HUDEP-2 (cell line): ENCODE measurements around the gene INSIG1.

ENCODE experiments used
- DNase-seq, 76 experiments: peaks; one replicate each; lab custom pipeline; 2025; ENCODE audit not compliant: unreplicated experiment in 76 of 76; lab: John Stamatoyannopoulos, UW

Gene INSIG1

DNA sequence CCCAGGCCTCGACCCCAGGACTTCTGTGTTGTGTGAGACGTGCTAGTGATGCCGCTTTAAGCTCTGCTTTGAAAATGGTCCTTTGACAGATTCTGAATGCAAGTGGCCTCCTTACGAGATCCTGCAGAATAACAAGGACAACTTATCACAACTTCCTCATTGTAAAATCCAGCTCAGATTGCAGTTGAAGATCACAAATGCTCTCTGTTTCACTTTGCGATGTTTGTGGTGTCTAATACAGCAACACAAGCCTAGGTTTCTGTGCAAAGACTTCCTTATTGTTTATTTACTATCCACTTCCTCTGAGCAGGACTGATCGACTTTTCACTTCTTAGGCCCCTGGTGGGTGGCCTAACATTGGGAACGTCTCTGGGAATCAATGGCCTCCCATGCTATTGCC is 31.7 kb upstream of the INSIG1 start:
- DNase-seq = no peak

DNA sequence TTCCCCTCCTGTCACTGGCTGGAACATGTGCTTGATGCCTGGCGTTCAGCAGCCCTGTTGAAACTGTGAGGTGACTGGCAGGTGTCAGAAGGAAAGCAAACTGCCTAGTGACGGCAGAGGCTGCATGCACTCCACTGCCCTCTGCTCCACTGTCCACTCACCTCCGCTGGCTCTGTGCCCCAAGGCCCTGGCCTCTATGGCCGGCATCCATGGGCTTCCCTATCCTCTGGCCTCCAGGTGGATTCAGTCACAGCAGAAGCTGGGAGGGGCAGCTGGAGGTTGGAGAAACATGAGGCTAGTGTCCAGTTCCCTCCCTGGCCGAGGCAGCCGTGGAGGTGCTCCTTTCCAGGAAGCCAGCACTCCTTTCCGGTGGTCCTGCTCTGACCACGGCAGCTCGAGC is 31.2 kb upstream of the INSIG1 start:
- no peak for DNase-seq

DNA sequence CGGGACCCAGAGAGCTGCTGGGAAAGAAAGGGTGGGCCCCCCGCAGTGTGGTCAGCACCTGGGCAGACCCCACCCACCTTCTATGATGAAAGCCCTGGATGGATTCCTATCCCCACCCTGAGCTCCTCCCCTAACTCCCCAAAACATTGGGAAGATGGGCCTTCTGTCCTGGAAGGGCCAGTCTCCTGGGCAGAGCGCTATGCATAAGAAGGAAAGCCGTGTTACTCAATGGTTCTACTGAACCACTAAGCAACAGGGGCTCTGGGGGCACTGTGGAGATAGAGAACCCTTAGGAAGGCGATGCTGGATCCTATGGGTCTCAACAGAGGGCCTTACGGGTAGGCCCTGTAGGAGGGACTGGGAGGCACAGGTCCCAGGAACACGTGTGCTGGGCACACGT is 30.7 kb upstream of the INSIG1 start:
- DNase-seq = no peak

DNA sequence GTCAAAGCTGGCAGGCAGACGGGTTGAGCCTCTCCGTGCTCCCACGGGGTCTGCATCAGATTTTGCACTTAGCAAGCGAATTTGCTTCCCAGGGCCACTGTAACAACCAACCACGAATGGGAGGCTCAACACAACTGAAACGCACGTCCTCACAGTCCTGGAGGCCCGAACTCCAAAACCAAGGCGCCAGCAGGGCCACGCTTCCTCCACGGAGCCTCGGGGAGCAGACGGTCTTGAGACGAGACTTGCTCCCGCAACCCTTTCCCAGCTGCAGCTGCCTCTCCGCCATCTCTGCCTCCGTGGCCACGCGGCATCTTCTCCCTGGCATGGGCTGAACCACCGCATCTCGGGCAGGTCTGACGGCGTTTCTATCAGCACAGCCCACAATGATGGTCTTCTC is 30.2 kb upstream of the INSIG1 start:
- DNase-seq = no peak

DNA sequence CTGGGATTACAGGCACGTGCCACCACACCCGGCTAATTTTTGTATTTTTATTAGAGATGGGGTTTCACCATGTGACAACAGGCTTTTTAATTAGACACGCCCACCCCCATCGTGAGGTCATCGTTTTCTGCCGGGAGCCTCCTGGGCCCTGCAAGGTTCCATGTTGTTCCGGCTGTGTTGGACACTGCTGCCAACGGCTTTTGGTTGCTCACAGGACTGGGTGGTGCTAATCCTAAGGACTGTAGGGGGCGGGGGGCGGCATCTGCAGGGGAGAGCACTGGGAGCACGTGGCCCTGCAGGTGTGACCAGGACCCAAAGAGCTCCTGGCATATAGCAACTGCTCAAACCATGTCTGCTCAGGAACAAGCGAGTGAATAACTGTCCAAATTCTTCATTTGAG is 29.5 kb upstream of the INSIG1 start:
- no peak for DNase-seq

DNA sequence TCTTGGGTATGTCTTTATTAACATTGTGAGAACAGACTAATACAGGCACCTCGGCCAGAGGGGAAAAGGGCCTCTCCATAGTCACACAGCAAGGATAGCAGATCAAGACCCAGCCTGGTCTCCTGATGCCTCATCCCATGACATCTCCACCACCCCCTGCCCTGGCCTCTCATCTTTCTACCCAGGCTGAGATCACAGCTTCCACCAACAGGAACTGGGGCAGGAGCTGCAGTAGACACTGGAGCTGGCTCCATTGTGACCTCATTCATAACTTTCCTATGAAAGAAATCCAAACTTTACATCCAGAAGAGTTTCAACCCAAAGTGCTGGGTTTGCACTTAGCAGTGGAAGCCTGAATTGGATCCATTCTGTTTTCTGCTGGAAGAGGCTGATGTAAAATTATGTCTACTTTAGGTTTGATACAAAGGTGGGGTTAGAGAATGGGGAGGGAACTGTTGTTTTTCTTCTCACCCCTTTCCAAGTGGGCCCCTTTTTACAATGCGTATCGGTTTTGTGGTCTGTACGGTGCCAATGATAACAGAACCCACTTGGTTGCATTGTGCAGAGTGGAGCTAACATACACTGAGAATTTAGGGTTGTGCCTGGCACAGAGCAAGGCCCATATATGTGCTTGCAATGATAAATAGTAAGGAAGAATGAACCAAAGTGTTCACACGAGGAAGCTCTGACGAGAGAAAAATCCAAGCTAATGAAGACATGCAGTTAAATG is 28.6 kb upstream of the INSIG1 start:
- DNase-seq = no peak

DNA sequence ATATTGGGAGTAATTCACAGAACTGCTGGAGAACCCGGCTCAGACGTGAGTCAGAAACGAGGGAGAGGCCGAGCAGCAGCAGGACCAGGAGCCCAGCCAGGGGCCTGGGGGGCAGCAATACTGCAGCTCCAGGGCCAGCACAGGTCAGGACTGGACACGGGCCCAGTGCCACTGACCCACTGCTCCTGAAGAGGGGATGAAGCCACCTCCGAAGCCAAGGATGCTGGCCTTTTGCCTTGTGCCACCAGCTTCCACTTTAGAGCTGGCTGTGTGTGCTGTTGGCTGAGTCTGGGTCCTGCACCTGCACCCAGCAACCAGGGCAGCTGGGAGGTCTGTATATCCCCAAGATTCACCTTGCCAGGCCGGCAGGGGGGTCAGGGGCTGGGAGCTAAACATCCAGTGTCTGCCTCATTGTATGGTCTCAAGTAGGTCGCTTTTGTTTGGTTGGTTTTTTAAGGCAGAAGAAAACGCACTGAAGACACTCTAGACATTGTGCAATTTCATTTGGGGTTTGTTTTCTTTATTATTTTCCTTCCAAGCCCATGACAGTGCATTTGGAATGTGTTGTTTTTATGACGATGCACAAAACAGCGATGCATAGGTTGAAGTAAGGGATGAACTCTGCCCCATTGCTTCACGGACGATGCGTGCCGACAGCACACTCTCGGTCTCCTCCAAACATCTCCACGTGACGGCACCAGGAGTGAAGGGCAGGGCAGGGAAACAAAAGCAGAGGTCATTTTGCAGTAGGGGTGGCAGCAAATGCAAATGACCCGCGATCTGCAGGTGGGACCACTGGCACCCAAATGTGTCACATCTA is 27.7 kb upstream of the INSIG1 start:
- DNase-seq = no peak

DNA sequence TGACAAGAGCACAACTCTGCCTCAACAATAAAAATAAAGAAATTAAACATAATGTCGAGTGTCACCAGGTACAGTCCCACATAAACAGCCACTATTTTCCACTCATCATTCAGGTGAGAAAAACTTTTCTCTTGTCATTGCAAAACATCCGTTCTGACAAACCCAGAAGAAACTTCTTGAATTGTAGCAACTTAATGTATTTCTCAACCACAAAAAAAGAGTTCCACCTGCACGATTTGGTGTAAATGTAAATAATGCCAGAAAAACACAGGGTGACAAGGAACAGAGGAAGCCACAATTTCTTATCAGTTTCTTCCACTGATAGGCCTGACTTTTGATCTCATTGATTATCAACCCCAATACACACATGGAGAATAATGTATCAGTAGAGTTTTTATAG is 26.8 kb upstream of the INSIG1 start:
- no peak for DNase-seq

DNA sequence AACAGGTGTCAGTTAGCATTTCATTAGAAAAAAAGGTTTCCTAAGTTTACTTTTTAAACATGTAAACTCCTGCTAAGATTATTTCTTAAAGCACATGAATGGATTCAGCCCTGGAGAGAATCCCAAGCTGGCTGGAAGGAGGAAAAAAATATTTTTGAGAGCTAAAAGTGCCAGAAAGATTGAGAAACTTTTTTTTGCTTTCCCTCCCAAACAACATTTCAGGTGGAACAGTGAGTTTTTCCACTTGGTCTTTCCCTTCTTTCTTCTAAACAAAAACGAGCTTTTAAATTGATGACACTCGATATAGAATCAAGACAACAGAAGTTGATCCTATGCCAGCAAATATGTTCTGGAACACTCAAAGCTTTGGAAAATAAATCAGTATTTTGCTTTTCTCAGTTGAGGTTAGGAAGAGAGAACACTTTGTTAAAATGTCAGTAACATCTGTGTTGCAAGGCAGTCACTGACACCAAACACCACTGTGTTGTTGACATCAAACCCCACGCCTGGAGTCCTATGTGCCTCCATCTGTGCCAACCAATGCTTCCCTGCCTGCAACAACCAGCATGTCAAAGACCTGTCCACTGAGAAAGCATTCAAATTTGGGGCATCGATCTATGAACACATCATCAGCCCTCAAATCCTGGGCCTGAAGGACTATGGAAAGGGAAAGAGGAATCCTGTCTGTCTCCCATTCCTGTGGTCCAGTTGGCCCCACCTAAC is 22.9 kb upstream of the INSIG1 start:
- DNase-seq = no peak

DNA sequence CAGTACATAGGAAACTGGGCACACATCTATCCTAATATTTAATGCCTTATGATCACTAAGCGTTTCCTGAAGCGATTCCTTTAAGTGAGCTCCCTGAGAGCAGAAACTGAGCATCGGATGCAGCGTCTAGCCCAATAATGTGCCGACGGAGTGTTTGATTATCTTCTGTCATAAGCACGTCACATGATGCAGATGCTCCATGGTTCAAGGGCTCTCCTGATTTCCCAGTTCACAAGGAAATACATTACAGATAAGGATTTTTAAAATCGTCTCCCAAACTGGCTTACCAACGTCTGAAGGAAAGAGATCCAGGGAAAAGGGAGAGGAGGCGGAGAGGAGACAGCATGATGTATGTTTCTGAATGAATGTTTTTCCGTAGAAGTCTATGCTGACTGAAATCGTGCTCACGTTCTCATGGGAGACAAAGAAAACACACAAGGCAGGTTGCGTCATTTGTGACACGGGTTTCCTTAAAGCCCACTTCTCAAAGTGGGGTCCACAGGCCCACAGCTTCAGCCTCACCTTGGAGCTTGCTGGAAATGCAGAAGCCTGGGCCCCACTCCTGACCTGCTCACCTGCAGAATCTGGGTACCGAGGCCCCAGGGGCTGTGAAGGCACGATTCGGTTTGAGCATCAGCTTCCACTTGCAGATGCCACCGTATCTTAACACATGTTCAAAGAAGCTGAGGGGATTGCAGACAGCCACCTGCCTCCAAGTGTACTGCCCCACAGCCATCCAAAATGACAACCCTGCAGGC is 21.5 kb upstream of the INSIG1 start:
- no peak for DNase-seq

DNA sequence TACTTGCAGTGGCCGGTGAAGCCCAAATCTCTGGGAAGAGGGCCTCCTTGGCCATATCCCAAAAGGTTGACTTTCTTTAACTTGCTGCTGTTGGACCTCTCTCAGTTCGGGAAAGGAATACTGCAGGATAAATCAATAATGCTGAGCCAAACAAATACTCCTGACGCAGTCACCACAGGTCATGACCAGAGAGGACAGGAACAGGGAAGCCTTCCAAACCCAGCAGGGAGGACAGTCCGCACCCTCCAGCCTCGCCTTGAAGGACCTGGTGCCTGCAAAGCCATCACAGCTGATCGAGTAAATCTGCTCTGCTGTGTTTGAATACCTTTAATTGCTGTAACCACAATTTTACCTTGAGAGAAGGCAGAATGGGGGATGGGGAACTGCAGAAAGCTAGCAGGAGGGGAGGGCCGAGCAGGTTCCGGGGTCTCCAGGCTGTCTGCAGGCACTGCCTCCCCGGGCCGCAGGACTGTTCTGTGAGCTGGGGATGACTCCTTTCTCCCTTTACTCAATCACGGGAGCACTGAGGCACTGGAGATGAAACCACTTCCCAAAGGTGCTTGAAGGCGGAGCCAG is 20.8 kb upstream of the INSIG1 start:
- DNase-seq = no peak

DNA sequence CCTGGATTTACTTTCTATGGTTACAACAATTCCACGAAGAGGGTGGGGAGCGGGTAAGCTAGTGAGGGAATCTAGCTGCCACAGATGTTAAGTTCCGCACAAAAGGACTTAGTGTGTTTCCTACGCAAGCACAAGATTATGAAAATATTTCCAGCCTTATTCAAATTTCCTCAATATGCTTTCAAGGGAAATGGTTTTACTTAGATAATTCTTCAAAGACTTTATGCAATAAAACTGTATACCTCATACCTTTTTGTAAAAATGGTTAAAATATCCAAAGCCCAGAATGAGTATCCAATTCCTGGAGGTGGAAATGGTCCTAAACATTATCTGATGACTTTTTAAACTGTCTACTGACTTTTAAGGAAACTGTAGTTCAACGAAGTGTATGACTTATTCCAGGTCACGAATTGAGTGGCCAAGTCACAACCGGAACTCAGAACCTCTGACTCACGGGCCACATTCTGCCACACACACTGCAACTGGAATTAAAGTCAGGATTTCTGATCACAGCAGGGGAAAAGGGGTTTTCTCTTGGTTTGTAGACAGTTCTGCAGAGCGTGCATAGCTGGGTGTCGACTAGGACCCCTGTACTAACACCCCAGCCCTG is 20.2 kb upstream of the INSIG1 start:
- DNase-seq = no peak

DNA sequence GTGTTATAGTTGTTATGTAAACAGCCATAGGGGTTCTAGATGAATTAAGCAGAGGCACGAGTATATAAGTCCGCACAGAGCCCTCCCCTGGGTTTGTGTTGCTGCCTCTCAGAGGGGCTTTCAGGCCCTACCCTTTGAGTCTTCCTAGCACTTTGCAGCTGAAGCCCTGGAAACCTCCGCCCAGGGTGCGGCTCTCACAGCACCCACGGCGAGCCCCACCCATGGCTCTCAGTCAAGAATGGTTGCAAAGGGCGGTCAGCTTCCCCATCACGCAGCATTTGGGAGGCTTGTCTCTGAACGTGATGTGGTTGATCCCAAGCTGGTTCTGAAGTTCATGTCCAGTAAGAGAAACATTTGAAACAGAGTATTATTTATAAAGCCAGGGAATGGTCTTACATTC is 18.8 kb upstream of the INSIG1 start:
- peak in 13 of 76 experiments; percentile 3 to 39 (median 17) for DNase-seq

DNA sequence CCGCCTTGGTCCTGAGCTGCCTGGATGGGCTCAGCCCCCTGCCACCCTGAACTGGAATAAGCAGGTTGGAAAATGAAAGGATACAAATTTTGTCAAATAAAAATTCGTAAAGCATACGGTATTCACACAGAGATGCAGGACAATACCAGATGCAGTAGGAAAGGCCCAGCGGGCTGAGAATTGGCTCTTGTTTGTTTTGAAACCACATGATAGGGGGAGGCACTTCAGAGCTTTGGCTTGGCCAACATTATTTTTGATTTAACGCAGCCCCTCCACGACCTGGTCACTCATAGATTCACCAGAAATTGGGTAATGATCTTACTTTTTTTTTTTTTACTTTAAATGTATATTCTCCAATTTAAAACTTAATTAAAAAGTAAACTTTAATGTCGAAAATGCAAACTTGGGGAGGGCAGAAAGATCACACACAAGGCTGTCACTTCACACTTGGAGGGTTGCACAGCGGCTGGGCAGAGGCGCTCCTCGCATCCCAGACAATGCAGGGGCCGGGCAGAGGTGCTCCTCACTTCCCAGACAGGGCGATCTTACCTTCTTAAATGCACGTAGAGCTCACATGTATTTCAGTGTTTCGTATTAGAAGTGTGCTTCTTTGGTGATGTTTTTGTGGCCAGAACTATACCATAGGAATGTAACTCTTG is 17.8 kb upstream of the INSIG1 start:
- DNase-seq = no peak

DNA sequence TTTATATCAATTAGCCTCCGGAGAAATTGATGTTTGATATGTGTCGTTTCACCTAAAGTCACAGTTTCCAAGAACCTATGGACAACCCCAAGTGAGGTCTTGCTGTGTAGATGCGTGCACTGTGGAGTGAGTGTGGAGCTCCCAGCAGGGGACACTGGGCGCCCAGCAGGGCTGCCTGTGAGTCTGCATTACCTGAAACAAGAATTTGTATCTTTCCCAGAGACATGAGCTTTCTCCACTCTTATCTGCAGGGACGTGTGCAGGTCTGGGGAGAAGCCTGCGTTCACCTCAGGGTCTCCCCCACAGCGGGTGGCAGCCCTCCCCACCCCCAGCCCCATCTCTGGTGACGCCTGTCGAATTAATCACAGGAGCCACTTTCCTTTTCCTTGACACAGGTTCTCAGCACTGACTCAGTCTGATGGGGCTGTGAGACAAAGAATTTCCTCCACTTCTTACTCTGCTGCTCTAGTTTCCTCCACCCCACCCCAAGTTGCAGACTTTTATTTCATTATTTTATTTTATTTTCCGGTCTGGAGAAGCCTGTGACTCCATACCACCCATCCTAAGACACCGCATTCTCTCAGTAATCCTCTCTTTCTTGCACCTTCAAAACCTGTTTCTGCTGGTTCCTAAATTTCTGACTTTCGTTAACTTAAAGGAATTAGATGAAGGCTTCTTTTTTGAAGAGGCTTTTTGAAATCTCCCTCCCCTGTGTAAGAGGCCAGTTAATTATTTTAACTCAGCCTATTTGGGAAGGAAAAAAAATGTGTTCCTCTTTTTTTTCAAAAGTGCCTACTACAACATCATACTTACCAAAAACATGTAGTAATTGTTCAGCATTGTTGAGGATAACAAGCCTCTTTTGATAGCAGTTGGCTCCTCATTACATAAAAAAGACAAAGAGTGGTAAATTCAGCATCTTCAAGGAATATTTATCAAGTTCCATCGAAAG is 17.0 kb upstream of the INSIG1 start:
- DNase-seq = no peak

DNA sequence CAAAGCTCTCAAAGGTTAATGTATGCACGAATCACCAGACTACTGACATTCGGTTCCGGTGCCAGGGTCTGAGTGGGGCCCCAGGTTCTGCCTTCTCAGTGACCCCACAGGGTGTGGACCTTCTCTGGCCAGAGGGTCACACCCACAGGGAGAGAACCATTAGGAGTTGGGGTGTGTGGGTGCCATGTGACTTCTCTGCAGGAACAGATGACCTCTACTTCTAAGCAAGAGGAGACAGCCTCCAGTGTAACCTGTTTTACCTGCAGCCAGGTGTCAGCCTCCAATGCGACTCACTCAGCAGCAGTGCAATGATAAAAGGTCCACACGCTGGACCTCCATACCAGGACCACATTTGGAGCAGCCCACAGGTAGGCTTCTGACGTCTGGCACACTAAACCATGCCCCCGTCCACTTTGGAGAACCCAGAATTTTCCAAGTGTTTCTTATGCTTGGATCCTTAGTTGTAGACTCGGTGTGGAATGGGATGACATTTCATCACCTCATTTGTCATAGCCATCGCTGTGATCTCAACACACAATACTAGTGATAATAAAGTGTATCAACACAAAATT is 16.2 kb upstream of the INSIG1 start:
- no peak for DNase-seq

DNA sequence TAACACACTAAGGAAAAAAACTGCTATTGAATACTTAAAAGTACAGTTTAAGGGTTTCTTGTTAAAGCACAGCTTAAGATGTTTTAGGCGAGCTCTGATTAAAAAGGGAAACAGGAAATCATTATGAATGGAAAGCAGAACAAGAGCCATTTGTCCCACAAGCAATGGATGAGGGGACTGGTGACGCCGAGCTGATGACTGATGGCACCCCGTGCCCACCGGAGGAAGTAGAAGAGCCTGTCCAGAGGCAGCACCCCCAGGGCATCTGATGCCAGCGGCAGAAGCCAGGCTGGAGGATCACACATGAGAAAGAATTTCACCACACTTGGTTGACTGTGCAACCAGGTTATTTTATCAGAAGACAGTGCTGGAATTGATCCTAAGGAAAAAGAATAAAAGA is 15.0 kb upstream of the INSIG1 start:
- DNase-seq = no peak

DNA sequence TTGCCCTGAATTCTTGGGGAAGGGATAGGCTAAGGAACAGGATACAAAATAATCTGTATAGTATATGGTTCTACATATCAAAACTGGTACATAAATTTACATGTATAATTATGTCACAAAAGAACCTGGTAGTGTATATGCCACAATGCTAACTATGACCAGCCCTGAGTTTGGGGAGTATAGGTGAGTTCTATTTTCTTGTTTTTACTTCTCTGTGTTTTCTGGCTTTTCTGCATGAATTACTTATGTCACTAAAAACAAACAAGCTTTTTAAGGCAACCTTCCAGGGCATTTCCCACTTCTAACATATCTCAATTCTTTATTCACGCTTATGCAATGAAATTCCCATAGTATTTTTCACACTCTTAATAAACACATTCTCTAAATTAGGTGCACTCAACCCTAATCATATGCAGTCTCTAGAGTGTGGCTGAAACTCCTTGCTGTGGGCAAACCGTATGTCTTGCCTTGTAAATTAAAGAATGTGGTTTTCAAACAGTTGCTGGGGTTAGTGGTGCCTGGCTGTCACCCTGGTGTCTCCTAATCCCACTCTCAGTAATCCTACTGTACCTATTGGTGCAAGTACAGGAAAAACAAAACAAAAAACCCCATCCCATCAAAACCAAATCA is 14.0 kb upstream of the INSIG1 start:
- DNase-seq = no peak
